ENCODE measurements around the gene AURKB.
"Not testable (repeated sequence)": the region's sequence is repeated elsewhere in the genome, so short reads cannot be mapped to it uniquely, and the experiment has no call there.

The AURKB gene

GRCh38 chr17:8187517-8188262 is 22.7 kb downstream of the AURKB start:
- peak; percentile 83 for DNase-seq

- DNase-seq = peak; percentile 86
Observed at GRCh38 chr17:8186787-8187516, 23.4 kb downstream of the AURKB start.

- DNase-seq = no peak
Observed at GRCh38 chr17:8186446-8186786, 24.0 kb downstream of the AURKB start.

GRCh38 chr17:8185582-8186445 is 24.6 kb downstream of the AURKB start:
- peak; percentile 76 for DNase-seq

GRCh38 chr17:8176998-8177731 is 33.2 kb downstream of the AURKB start:
- DNase-seq = no peak

- peak; percentile 86 for DNase-seq
Observed at GRCh38 chr17:8176197-8176940, 34.0 kb downstream of the AURKB start, which contains the start of gene TMEM107. TMEM107 (minus strand) TSS chr17:8176380; CDS start chr17:8176286, 94 bp downstream.

- DNase-seq = no peak
Observed at GRCh38 chr17:8175795-8176196, 34.6 kb downstream of the AURKB start.

GRCh38 chr17:8173871-8174322 is 36.5 kb downstream of the AURKB start:
- DNase-seq = no peak

GRCh38 chr17:8173056-8173870 is 37.1 kb downstream of the AURKB start:
- peak; percentile 83 for DNase-seq

GRCh38 chr17:8170186-8170585 is 40.2 kb downstream of the AURKB start:
- DNase-seq = not testable (repeated sequence)

- no peak for DNase-seq
Observed at GRCh38 chr17:8167526-8167925, 42.8 kb downstream of the AURKB start.

- no peak for DNase-seq
Observed at GRCh38 chr17:8166731-8167130, 43.6 kb downstream of the AURKB start.

- no peak for DNase-seq
Observed at GRCh38 chr17:8164815-8165131, 45.6 kb downstream of the AURKB start.

GRCh38 chr17:8163978-8164814 is 46.2 kb downstream of the AURKB start:
- DNase-seq = peak; percentile 68

GRCh38 chr17:8162997-8163977 is 47.1 kb downstream of the AURKB start:
- DNase-seq = no peak

GRCh38 chr17:8162233-8162996 is 48.0 kb downstream of the AURKB start, which contains the start of gene VAMP2:
VAMP2 (minus strand) TSS chr17:8162948; CDS start chr17:8162879, 69 bp downstream.
- peak; percentile 79 for DNase-seq

GRCh38 chr17:8161289-8162232 is 48.8 kb downstream of the AURKB start:
- no peak for DNase-seq

All from stimulated activated naive CD4-positive, alpha-beta T cell treated with Interleukin-2 at 50 U/mL for 16 hours (primary cell).